ENCODE measurements around the gene LETM1. TPM values are rescaled to one million over a fixed set of nuclear protein-coding genes. Genes with fewer than 3 reads are reported as not detected.
A peak's percentile ranks its signal among the peaks of the same experiment; 100 is the strongest.

LETM1 gene
- total and polyA plus RNA-seq, 2 donors (not counting 1 experiment from before 2014, with no cell fraction given) = 15.8 to 70.4 TPM

DNA sequence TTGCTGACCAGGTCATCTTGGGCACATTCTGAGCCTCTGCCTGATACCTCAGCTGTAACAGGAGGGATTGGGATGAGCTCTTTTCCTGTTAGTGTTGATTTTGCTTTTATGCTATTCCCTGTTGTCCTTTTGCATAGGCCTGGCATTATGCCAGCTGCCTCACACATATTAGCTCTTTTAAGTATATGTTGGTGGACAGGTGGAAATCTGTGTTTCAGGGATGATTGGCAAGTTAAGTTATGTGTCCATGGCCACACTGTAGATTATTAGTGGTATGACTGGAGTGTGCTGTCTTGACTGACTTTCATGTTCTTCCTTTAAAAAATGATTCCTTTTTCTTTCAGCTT is 44.1 kb upstream of the LETM1 start:
- no peak overlapping the region for H3K4me3 ChIP-seq (replicated peaks in 1 of 4; ENCODE audit: control extremely low read depth in 1 of 4, insufficient read depth in 1 of 4, low read depth in 3 of 4, low read length in 4 of 4)
- H4K20me1 ChIP-seq (ENCODE audit: control insufficient read depth, extremely low read depth, insufficient read depth, low read length) = no peaks in the 10 kb centered on the region
- no peak overlapping the region for H3K9ac ChIP-seq (ENCODE audit: insufficient read depth, low read length)
- H2AFZ ChIP-seq (ENCODE audit: low read length) = no peak overlapping the region
- H3K9me3 ChIP-seq (ENCODE audit: control insufficient read depth, insufficient read depth, low read depth, low read length) = no peaks in the 10 kb centered on the region
- no peak overlapping the region for H3K27ac ChIP-seq (ENCODE audit: insufficient read depth, low read length)
- TF ChIP-seq, protein P1, sequence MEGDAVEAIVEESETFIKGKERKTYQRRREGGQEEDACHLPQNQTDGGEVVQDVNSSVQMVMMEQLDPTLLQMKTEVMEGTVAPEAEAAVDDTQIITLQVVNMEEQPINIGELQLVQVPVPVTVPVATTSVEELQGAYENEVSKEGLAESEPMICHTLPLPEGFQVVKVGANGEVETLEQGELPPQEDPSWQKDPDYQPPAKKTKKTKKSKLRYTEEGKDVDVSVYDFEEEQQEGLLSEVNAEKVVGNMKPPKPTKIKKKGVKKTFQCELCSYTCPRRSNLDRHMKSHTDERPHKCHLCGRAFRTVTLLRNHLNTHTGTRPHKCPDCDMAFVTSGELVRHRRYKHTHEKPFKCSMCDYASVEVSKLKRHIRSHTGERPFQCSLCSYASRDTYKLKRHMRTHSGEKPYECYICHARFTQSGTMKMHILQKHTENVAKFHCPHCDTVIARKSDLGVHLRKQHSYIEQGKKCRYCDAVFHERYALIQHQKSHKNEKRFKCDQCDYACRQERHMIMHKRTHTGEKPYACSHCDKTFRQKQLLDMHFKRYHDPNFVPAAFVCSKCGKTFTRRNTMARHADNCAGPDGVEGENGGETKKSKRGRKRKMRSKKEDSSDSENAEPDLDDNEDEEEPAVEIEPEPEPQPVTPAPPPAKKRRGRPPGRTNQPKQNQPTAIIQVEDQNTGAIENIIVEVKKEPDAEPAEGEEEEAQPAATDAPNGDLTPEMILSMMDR (conservative IDR thresholded peaks at IDR 0.05 in 1 of 2, IDR thresholded peaks at IDR 0.05 in 1 of 2; ENCODE audit: low read depth in 1 of 2, low read length in 2 of 2) = no peak
- no peak for TF ChIP-seq EZH2 (IDR thresholded peaks at IDR 0.05; ENCODE audit: low read length, missing control alignments)
- H3K79me2 ChIP-seq (ENCODE audit: control insufficient read depth, insufficient read depth, low read length) = peaks cover 95% of the 10 kb centered on the region
- no peak overlapping the region for H3K4me2 ChIP-seq (ENCODE audit: extremely low read depth, insufficient read depth, low read length)
- H3K4me1 ChIP-seq (ENCODE audit: control insufficient read depth, extremely low read depth, insufficient read depth, low read length) = peaks cover 2% of the 10 kb centered on the region
- no peak for DNase-seq (ENCODE audit: low read depth in 2 of 2)
- H3K27me3 ChIP-seq (ENCODE audit: control insufficient read depth, insufficient read depth, low read length) = no peaks in the 10 kb centered on the region
- peaks cover 8% of the 10 kb centered on the region for H3K36me3 ChIP-seq (ENCODE audit: control insufficient read depth, insufficient read depth, low read length)

DNA sequence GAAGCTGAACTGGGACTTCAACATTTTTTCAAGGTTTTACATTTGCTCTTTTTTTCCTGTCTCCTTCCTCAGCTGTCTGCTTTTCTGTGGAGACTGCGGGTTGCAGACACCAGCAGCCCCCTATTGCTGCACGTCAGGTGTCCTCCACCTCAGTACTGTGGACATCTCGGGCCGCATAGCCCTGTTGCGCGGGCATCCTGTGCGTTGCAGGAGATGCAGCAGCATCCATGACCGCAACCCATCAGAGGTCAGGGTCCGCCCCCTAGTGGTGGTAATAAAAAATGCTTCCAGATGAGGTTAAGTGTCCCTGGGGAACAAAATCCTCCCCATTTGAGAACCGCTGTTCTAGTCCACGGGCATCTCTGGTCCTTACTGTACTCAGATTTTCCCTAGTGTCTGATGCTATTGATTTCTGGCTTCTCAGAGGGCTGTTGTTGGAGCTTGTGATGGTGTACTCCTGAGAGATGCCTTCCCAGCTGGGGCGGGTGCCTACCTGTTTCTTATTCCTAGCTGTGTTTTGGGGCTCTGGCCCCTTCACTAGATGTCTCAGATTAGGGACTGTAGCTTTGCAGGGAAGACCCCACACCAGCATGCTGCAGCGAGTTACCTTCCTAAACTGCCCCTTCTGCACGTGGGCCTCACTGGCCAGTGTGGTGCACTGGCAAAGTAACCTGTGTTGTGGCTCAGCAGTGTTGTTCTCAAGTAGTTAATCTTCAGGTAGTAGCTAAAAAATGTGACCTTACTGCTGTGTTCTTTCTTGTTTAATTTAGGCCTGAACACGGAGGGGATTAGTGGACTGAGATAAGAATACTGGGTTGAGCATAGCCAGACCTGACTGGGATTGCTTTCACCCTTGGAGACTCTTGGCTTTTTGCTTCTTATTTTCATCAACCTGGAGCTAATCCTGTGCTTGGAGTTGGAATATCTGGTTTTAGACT is 43.5 kb upstream of the LETM1 start:
- Histone ChIP-seq H4K20me1 (ENCODE audit: control insufficient read depth, extremely low read depth, insufficient read depth, low read length) (no peaks in the 10 kb centered on the region), H3K4me1 (ENCODE audit: control insufficient read depth, extremely low read depth, insufficient read depth, low read length) (peaks cover 2% of the 10 kb centered on the region), H2AFZ (ENCODE audit: low read length) (peak overlapping the region; percentile 22), H3K27ac (ENCODE audit: insufficient read depth, low read length) (no peak overlapping the region), H3K36me3 (ENCODE audit: control insufficient read depth, insufficient read depth, low read length) (peaks cover 6% of the 10 kb centered on the region), H3K4me3 (replicated peaks in 1 of 4; ENCODE audit: control extremely low read depth in 1 of 4, insufficient read depth in 1 of 4, low read depth in 3 of 4, low read length in 4 of 4) (no peak overlapping the region), H3K9ac (ENCODE audit: insufficient read depth, low read length) (no peak overlapping the region), H3K27me3 (ENCODE audit: control insufficient read depth, insufficient read depth, low read length) (no peaks in the 10 kb centered on the region), H3K4me2 (ENCODE audit: extremely low read depth, insufficient read depth, low read length) (no peak overlapping the region), H3K79me2 (ENCODE audit: control insufficient read depth, insufficient read depth, low read length) (peaks cover 95% of the 10 kb centered on the region), H3K9me3 (ENCODE audit: control insufficient read depth, insufficient read depth, low read depth, low read length) (no peaks in the 10 kb centered on the region)
- TF ChIP-seq EZH2 (IDR thresholded peaks at IDR 0.05; ENCODE audit: low read length, missing control alignments) = no peak
- TF ChIP-seq, protein P1 (conservative IDR thresholded peaks at IDR 0.05 in 1 of 2, IDR thresholded peaks at IDR 0.05 in 1 of 2; ENCODE audit: low read depth in 1 of 2, low read length in 2 of 2) = peak; percentile 79 to 81
- DNase-seq (ENCODE audit: low read depth in 2 of 2) = peak; percentile 64 to 85

DNA sequence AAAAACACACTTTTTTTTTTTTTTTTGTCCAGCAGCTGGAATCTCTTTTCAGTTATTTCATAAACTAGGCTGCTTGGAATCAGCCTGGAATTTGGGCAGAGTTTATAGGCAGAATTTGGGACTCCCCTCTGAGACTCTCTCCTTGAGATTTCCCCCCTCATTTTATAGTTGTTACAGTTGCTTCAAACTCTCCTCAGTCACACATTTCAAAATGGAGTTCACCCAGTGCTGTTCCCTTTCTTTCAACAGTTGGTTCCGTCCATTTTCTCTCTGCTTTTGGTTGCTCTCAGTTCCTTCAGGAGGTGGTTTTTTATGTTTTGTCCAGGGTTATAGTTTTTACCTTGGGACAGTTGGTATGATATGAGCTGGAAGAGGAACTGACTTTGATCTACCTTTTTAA is 42.7 kb upstream of the LETM1 start:
- H3K4me3 ChIP-seq (replicated peaks in 1 of 4; ENCODE audit: control extremely low read depth in 1 of 4, insufficient read depth in 1 of 4, low read depth in 3 of 4, low read length in 4 of 4) = no peak overlapping the region
- H3K36me3 ChIP-seq (ENCODE audit: control insufficient read depth, insufficient read depth, low read length) = peaks cover 9% of the 10 kb centered on the region
- peaks cover 96% of the 10 kb centered on the region for H3K79me2 ChIP-seq (ENCODE audit: control insufficient read depth, insufficient read depth, low read length)
- H2AFZ ChIP-seq (ENCODE audit: low read length) = peak overlapping the region; percentile 22
- no peaks in the 10 kb centered on the region for H3K27me3 ChIP-seq (ENCODE audit: control insufficient read depth, insufficient read depth, low read length)
- H3K4me1 ChIP-seq (ENCODE audit: control insufficient read depth, extremely low read depth, insufficient read depth, low read length) = peaks cover 2% of the 10 kb centered on the region
- no peak overlapping the region for H3K9ac ChIP-seq (ENCODE audit: insufficient read depth, low read length)
- H3K4me2 ChIP-seq (ENCODE audit: extremely low read depth, insufficient read depth, low read length) = no peak overlapping the region
- no peak for DNase-seq (ENCODE audit: low read depth in 2 of 2)
- no peaks in the 10 kb centered on the region for H3K9me3 ChIP-seq (ENCODE audit: control insufficient read depth, insufficient read depth, low read depth, low read length)
- no peaks in the 10 kb centered on the region for H4K20me1 ChIP-seq (ENCODE audit: control insufficient read depth, extremely low read depth, insufficient read depth, low read length)
- no peak for TF ChIP-seq EZH2 (IDR thresholded peaks at IDR 0.05; ENCODE audit: low read length, missing control alignments)
- TF ChIP-seq, protein P1 (conservative IDR thresholded peaks at IDR 0.05 in 1 of 2, IDR thresholded peaks at IDR 0.05 in 1 of 2; ENCODE audit: low read depth in 1 of 2, low read length in 2 of 2) = no peak
- no peak overlapping the region for H3K27ac ChIP-seq (ENCODE audit: insufficient read depth, low read length)

Data from fibroblast of lung (primary cell).